ENCODE results near the gene CCDC185. TPM values are rescaled to one million over a fixed set of nuclear protein-coding genes. Genes with fewer than 3 reads are reported as not detected.

CCDC185 gene
- total and polyA plus RNA-seq, 3 experiments from 2014 or later, result not detected

DNA sequence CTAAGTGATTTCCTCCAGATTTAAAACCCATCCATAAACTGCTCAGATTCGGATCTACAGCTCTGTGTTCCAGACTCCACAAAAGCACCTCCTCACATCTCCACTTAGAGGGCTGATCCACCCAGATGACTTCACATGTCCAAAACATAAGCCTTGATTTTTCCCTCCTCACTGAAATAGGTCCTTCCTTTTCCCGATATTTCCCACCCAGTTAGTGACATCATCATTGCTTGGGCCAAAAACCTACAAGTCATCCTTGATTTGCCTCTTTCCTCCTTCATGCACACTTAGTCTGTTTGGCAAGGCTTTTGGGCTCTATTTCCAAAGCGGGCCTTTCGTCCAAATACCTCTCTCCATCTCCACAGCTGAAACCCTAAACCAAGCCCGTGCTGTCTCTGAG is 32.3 kb downstream of the CCDC185 start:
- Mint-ChIP-seq H3K4me3 (no peak overlapping the region), H3K4me1 (peaks cover 0 to 10% (median 4%) of the 10 kb centered on the region in 3 donors), H3K27ac (peak overlapping the region in 1 of 8 donors; percentile 89), H3K27me3 (peaks cover 1 to 9% of the 10 kb centered on the region in 2 donors), H3K36me3 (no peaks in the 10 kb centered on the region), H3K9me3 (peaks cover 0 to 6% (median 3%) of the 10 kb centered on the region in 5 donors)
- POLR2A ChIA-PET, result interaction anchor here (0.7 kb wide), 1 partner anchor 249 kb away, joined by 8 read pairs; no protein-coding TSS in a partner anchor
- no peak for DNase-seq
- no peaks in the 10 kb centered on the region for H3K27me3 ChIP-seq (ENCODE audit: insufficient read depth, low read length, poor library complexity, severe bottlenecking)
- H3K4me1 ChIP-seq (ENCODE audit: insufficient read depth, low read length), result no peaks in the 10 kb centered on the region
- H3K4me3 ChIP-seq (ENCODE audit: low read length), result no peak overlapping the region
- no peak overlapping the region for H3K27ac ChIP-seq (ENCODE audit: low read depth, low read length)
- H3K9me3 ChIP-seq (ENCODE audit: low read length), result no peaks in the 10 kb centered on the region
- H3K36me3 ChIP-seq (ENCODE audit: insufficient read depth, low read length), result no peaks in the 10 kb centered on the region
- CTCF ChIA-PET, result no interaction called here

DNA sequence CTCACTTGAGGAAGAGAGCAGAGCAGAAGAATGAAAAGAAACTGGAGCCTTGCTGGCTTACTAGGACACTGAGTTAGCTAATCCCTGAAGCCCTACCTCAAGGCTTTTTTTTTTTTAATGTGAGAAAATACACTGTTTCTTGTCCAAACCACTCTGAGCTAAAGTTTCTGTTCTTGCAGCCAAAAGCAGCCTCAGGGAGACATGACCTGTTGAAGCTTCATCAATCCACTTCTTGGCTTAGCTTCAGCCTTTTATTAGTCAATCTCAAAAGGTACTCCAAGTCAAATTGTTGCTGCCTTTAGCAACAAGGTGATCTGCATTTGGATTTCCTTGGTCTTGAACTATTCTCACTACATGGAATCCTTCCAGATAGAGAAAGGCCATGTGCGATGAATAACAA is 33.7 kb downstream of the CCDC185 start:
- DNase-seq, result no peak

DNA sequence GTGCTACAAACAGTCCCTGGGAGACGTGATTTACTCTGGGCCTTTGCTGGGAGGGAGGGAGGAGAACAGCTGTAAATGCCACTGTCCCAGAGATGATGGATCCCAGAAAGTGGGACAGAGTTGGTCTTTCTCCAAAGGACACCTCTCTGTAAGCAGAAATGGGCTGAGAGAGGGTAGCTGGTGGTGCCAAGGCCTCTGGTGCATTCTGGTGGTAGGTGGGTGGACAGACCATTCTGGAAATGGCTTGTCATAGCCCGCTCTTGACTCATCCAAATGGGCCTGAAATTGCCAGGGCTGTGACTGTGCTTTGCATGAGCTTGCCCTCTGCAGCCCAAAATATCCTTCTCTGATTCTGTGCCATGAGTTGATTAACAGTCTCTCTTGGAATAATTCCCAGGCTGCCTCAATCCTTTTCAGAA is 36.1 kb downstream of the CCDC185 start:
- Mint-ChIP-seq H3K9me3 (peaks cover 0 to 6% (median 3%) of the 10 kb centered on the region in 5 donors), H3K27ac (no peak overlapping the region), H3K4me1 (peaks cover 0 to 10% (median 4%) of the 10 kb centered on the region in 3 donors), H3K4me3 (no peak overlapping the region), H3K36me3 (no peaks in the 10 kb centered on the region), H3K27me3 (peaks cover 5 to 9% of the 10 kb centered on the region in 2 donors)
- CTCF ChIA-PET, result no interaction called here
- Histone ChIP-seq H3K27me3 (ENCODE audit: insufficient read depth, low read length, poor library complexity, severe bottlenecking) (no peaks in the 10 kb centered on the region), H3K27ac (ENCODE audit: low read depth, low read length) (no peak overlapping the region), H3K4me3 (ENCODE audit: low read length) (no peak overlapping the region), H3K9me3 (ENCODE audit: low read length) (no peaks in the 10 kb centered on the region), H3K4me1 (ENCODE audit: insufficient read depth, low read length) (no peaks in the 10 kb centered on the region), H3K36me3 (ENCODE audit: insufficient read depth, low read length) (no peaks in the 10 kb centered on the region)
- POLR2A ChIA-PET, result no interaction called here
- DNase-seq, result no peak

More for the DNA sequence above, 33.7 kb downstream of the CCDC185 start:
- Histone ChIP-seq H3K4me1 (ENCODE audit: insufficient read depth, low read length) (no peaks in the 10 kb centered on the region), H3K27me3 (ENCODE audit: insufficient read depth, low read length, poor library complexity, severe bottlenecking) (no peaks in the 10 kb centered on the region), H3K4me3 (ENCODE audit: low read length) (no peak overlapping the region), H3K9me3 (ENCODE audit: low read length) (no peaks in the 10 kb centered on the region), H3K36me3 (ENCODE audit: insufficient read depth, low read length) (no peaks in the 10 kb centered on the region), H3K27ac (ENCODE audit: low read depth, low read length) (no peak overlapping the region)
- H3K4me3 Mint-ChIP-seq, result no peak overlapping the region
- POLR2A ChIA-PET, result no interaction called here
- no peak overlapping the region for H3K27ac Mint-ChIP-seq
- H3K9me3 Mint-ChIP-seq, result peaks cover 0 to 6% (median 3%) of the 10 kb centered on the region in 5 donors
- CTCF ChIA-PET, result no interaction called here
- peaks cover 0 to 10% (median 4%) of the 10 kb centered on the region in 3 donors for H3K4me1 Mint-ChIP-seq
- H3K27me3 Mint-ChIP-seq, result peaks cover 2 to 9% of the 10 kb centered on the region in 2 donors
- H3K36me3 Mint-ChIP-seq, result no peaks in the 10 kb centered on the region

DNA sequence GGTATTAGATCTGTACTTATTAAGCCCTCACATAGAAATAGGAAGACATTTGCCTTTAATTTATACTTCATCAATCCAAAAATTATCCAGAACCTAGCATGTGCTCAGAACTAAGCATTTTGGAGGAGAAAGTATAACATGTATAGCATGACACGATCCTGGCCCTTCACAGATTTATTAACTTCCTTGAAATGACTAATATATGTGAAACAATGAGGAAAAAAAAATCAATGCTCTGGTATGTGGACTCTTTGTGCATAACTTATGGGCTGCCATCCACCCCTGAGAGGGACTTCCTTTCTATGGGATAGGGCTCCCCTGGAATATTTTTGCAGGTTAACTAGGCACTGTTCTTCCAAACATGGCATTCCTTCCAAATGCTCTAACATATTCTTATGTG is 36.6 kb downstream of the CCDC185 start:
- DNase-seq, result no peak
- ChIA-PET POLR2A (no interaction called here), CTCF (no interaction called here)
- H3K27me3 Mint-ChIP-seq, result peaks cover 5 to 9% of the 10 kb centered on the region in 2 donors
- Histone ChIP-seq H3K36me3 (ENCODE audit: insufficient read depth, low read length) (no peaks in the 10 kb centered on the region), H3K4me3 (ENCODE audit: low read length) (no peak overlapping the region), H3K27ac (ENCODE audit: low read depth, low read length) (no peak overlapping the region), H3K9me3 (ENCODE audit: low read length) (no peaks in the 10 kb centered on the region), H3K4me1 (ENCODE audit: insufficient read depth, low read length) (no peaks in the 10 kb centered on the region), H3K27me3 (ENCODE audit: insufficient read depth, low read length, poor library complexity, severe bottlenecking) (no peaks in the 10 kb centered on the region)
- H3K4me1 Mint-ChIP-seq, result peaks cover 0 to 10% (median 4%) of the 10 kb centered on the region in 3 donors
- no peak overlapping the region for H3K27ac Mint-ChIP-seq
- no peak overlapping the region for H3K4me3 Mint-ChIP-seq
- H3K36me3 Mint-ChIP-seq, result no peaks in the 10 kb centered on the region
- H3K9me3 Mint-ChIP-seq, result peaks cover 0 to 6% (median 3%) of the 10 kb centered on the region in 5 donors

DNA sequence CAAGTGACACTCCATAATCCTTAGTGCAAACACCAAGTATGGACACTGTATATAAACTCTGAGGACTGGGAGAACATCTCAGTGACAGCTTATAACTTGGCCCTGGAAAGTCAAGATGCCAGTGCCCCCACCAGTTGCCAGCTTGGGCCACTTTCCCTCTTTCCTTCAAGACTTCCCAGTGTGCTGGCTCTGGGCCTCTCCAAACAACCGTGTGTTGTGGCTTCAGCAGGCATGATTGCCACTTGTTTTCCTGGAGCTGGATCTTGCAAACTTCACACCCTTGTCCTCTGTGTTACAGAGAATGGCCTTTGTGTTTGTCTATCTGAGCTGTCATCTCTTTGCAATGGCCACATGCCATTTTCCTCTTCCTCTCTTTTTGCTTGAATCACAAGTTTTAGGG is 37.0 kb downstream of the CCDC185 start:
- H3K36me3 Mint-ChIP-seq, result no peaks in the 10 kb centered on the region
- CTCF ChIA-PET, result no interaction called here

DNA sequence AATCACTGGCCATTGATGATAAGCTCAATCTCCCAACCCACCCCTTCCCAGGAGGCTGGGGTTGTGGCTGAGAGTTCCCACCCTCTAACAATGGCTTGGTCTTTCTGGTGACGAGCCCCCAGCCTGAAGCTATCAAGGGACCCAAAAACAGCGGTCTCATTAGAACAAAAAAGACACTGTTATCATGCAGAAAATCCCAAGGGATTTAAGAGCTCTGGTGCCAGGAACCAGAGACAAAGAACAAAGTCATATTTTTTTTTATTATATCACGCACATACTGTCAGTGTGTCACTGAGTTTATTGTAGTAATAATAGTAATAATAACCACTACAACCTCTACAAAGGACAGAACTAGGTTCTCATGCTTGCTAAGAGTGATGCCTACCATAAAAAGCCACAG is 43.9 kb downstream of the CCDC185 start:
- Mint-ChIP-seq H3K9me3 (peaks cover 0 to 2% (median 0%) of the 10 kb centered on the region in 5 donors), H3K36me3 (no peaks in the 10 kb centered on the region), H3K27me3 (peaks cover 3 to 8% of the 10 kb centered on the region in 2 donors), H3K27ac (no peak overlapping the region), H3K4me3 (no peak overlapping the region), H3K4me1 (no peaks in the 10 kb centered on the region)
- CTCF ChIA-PET, result interaction anchor here (0.7 kb wide), 1 partner anchor 307 kb away, joined by 3 read pairs; no protein-coding TSS in a partner anchor
- Histone ChIP-seq H3K27me3 (ENCODE audit: insufficient read depth, low read length, poor library complexity, severe bottlenecking) (no peaks in the 10 kb centered on the region), H3K9me3 (ENCODE audit: low read length) (no peaks in the 10 kb centered on the region), H3K27ac (ENCODE audit: low read depth, low read length) (no peak overlapping the region), H3K4me1 (ENCODE audit: insufficient read depth, low read length) (no peaks in the 10 kb centered on the region), H3K4me3 (ENCODE audit: low read length) (no peak overlapping the region), H3K36me3 (ENCODE audit: insufficient read depth, low read length) (no peaks in the 10 kb centered on the region)
- no peak for DNase-seq
- POLR2A ChIA-PET, result no interaction called here

More for the DNA sequence above, 37.0 kb downstream of the CCDC185 start:
- H3K4me1 ChIP-seq (ENCODE audit: insufficient read depth, low read length), result no peaks in the 10 kb centered on the region
- H3K9me3 Mint-ChIP-seq, result peaks cover 0 to 6% (median 3%) of the 10 kb centered on the region in 5 donors
- no peak overlapping the region for H3K27ac ChIP-seq (ENCODE audit: low read depth, low read length)
- no peaks in the 10 kb centered on the region for H3K27me3 ChIP-seq (ENCODE audit: insufficient read depth, low read length, poor library complexity, severe bottlenecking)
- POLR2A ChIA-PET, result no interaction called here
- H3K27me3 Mint-ChIP-seq, result peaks cover 5 to 9% of the 10 kb centered on the region in 2 donors
- H3K4me3 ChIP-seq (ENCODE audit: low read length), result no peak overlapping the region
- H3K27ac Mint-ChIP-seq, result no peak overlapping the region
- H3K36me3 ChIP-seq (ENCODE audit: insufficient read depth, low read length), result no peaks in the 10 kb centered on the region
- H3K4me3 Mint-ChIP-seq, result no peak overlapping the region
- H3K4me1 Mint-ChIP-seq, result peaks cover 0 to 10% (median 4%) of the 10 kb centered on the region in 3 donors
- H3K9me3 ChIP-seq (ENCODE audit: low read length), result no peaks in the 10 kb centered on the region
- no peak for DNase-seq

DNA sequence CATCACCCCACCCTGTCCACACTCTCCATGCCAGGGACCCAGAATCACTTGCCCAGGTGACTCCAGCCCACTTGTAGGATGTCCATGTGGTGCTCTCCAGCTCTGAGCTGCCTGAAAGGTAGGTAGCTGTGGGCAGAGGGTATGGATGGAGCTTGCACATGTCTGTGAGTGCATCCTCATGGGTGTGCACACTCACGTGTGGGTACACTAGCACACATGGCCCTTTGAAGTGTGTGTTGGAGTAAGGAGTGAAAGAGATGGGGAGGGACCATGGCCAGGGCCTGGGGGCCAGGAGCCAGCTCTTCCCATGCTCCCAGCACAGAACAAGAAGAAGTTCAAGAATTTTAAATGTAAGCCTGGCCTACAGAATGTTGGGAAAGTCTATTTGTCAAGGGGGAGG is 50.2 kb downstream of the CCDC185 start:
- H3K27ac Mint-ChIP-seq, result no peak overlapping the region
- H3K36me3 Mint-ChIP-seq, result peaks cover 0 to 11% (median 0%) of the 10 kb centered on the region in 3 donors
- Histone ChIP-seq H3K27ac (ENCODE audit: low read depth, low read length) (no peak overlapping the region), H3K9me3 (ENCODE audit: low read length) (no peaks in the 10 kb centered on the region), H3K27me3 (ENCODE audit: insufficient read depth, low read length, poor library complexity, severe bottlenecking) (no peaks in the 10 kb centered on the region), H3K4me3 (ENCODE audit: low read length) (no peak overlapping the region), H3K4me1 (ENCODE audit: insufficient read depth, low read length) (no peaks in the 10 kb centered on the region), H3K36me3 (ENCODE audit: insufficient read depth, low read length) (no peaks in the 10 kb centered on the region)
- no peak for DNase-seq
- peaks cover 8 to 37% of the 10 kb centered on the region in 2 donors for H3K27me3 Mint-ChIP-seq
- no peak overlapping the region for H3K4me3 Mint-ChIP-seq
- CTCF ChIA-PET, result no interaction called here
- H3K9me3 Mint-ChIP-seq, result peaks cover 2 to 18% (median 16%) of the 10 kb centered on the region in 5 donors
- H3K4me1 Mint-ChIP-seq, result no peaks in the 10 kb centered on the region
- POLR2A ChIA-PET, result no interaction called here

DNA sequence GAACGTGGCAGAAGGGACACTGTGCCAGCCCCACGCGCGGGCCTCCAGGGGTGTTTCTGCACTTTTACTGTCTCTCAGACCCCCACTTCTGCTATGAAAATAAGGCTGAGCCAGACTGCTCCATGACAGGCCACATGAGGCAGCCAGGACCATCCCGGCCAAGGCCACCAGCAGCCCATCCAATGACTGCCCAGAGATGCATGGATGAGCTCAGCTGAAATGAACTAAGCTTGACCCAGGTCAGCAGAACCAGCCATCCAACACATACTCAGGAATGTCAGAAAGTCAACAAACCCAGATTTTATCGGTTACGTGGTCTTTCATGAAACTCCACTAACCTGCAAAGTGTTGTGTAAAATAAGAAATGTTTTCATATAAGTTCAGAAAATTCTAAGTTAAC is 51.2 kb downstream of the CCDC185 start:
- Mint-ChIP-seq H3K9me3 (peaks cover 2 to 18% (median 16%) of the 10 kb centered on the region in 5 donors), H3K4me3 (no peak overlapping the region), H3K4me1 (no peaks in the 10 kb centered on the region), H3K27me3 (peaks cover 8 to 37% of the 10 kb centered on the region in 2 donors), H3K27ac (no peak overlapping the region), H3K36me3 (peaks cover 0 to 11% (median 0%) of the 10 kb centered on the region in 3 donors)
- no peak overlapping the region for H3K4me3 ChIP-seq (ENCODE audit: low read length)
- no peak overlapping the region for H3K27ac ChIP-seq (ENCODE audit: low read depth, low read length)
- ChIA-PET CTCF (no interaction called here), POLR2A (no interaction called here)
- H3K27me3 ChIP-seq (ENCODE audit: insufficient read depth, low read length, poor library complexity, severe bottlenecking), result no peaks in the 10 kb centered on the region
- H3K36me3 ChIP-seq (ENCODE audit: insufficient read depth, low read length), result no peaks in the 10 kb centered on the region
- DNase-seq, result no peak
- no peaks in the 10 kb centered on the region for H3K4me1 ChIP-seq (ENCODE audit: insufficient read depth, low read length)
- H3K9me3 ChIP-seq (ENCODE audit: low read length), result no peaks in the 10 kb centered on the region

All from CD8-positive, alpha-beta memory T cell (primary cell).